ENCODE measurements around the gene MAVS. TPM values are rescaled to one million over a fixed set of nuclear protein-coding genes. Genes with fewer than 3 reads are reported as not detected.

MAVS gene
- total RNA-seq, 1 experiment from 2014 or later = 32.3 TPM

DNA sequence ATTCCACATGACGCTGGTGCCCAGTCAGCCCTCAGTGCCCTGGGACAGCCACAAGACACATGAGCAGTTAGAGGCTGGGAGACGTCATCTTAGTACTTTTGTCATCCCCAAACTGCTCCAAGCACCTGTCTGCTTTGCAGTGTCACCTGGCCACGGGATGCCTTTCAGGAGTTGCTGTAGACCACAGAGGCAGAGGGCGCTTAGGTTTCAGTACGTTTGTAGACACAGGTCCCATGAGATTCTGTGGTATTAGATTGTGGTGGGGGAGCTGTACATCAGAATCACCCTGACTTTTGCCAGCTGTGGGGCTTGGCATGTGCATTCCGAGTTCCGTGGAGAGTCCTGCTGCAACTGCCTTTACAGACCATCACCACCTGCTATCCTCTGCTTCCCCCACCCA lies 16.7 kb downstream of the MAVS start:
- Histone ChIP-seq H3K27me3 (ENCODE audit: control insufficient read depth, insufficient read depth, low read length) (no peaks in the 10 kb centered on the region), H3K36me3 (ENCODE audit: control insufficient read depth, insufficient read depth, low read length) (peaks cover 4% of the 10 kb centered on the region; the same call in 1 of the 2 replicates), H3K9me3 (ENCODE audit: control insufficient read depth, insufficient read depth, low read depth, low read length) (peaks cover 2% of the 10 kb centered on the region; the same call in 1 of the 2 replicates), H3K4me1 (ENCODE audit: control insufficient read depth, insufficient read depth, low read length) (no peaks in the 10 kb centered on the region), H3K4me3 (ENCODE audit: low read depth in 2 of 2, low read length in 2 of 2) (no peak overlapping the region), H3K27ac (ENCODE audit: low read length) (no peak overlapping the region)
- ChIA-PET POLR2A (interaction anchor here (0.6 kb wide), 1 partner anchor 28 kb away, joined by 3 read pairs; no protein-coding TSS in a partner anchor), CTCF (no interaction called here)
- BruUV-seq (replicated peaks) = no TSS peak
- in situ Hi-C loops (cut with HindIII; ENCODE audit: low pct_unique_long_range_greater_than_20kb, low sequenced_read_pairs) (no loop called here), intact Hi-C loops (cut with micrococcal nuclease; ENCODE audit: unreplicated experiment) (no loop called here)
- TF ChIP-seq, protein P1, sequence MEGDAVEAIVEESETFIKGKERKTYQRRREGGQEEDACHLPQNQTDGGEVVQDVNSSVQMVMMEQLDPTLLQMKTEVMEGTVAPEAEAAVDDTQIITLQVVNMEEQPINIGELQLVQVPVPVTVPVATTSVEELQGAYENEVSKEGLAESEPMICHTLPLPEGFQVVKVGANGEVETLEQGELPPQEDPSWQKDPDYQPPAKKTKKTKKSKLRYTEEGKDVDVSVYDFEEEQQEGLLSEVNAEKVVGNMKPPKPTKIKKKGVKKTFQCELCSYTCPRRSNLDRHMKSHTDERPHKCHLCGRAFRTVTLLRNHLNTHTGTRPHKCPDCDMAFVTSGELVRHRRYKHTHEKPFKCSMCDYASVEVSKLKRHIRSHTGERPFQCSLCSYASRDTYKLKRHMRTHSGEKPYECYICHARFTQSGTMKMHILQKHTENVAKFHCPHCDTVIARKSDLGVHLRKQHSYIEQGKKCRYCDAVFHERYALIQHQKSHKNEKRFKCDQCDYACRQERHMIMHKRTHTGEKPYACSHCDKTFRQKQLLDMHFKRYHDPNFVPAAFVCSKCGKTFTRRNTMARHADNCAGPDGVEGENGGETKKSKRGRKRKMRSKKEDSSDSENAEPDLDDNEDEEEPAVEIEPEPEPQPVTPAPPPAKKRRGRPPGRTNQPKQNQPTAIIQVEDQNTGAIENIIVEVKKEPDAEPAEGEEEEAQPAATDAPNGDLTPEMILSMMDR (IDR thresholded peaks at IDR 0.05) = no peak
- TF ChIP-seq TCF7L2 (IDR thresholded peaks at IDR 0.05; ENCODE audit: low read depth, low read length) (no peak), POLR2AphosphoS5 (IDR thresholded peaks at IDR 0.05; ENCODE audit: low read depth, low read length) (no peak), SIN3A (IDR thresholded peaks at IDR 0.05; ENCODE audit: borderline replicate concordance, insufficient read depth, low read depth, low read length) (no peak)
- TF ChIP-seq, protein P2, sequence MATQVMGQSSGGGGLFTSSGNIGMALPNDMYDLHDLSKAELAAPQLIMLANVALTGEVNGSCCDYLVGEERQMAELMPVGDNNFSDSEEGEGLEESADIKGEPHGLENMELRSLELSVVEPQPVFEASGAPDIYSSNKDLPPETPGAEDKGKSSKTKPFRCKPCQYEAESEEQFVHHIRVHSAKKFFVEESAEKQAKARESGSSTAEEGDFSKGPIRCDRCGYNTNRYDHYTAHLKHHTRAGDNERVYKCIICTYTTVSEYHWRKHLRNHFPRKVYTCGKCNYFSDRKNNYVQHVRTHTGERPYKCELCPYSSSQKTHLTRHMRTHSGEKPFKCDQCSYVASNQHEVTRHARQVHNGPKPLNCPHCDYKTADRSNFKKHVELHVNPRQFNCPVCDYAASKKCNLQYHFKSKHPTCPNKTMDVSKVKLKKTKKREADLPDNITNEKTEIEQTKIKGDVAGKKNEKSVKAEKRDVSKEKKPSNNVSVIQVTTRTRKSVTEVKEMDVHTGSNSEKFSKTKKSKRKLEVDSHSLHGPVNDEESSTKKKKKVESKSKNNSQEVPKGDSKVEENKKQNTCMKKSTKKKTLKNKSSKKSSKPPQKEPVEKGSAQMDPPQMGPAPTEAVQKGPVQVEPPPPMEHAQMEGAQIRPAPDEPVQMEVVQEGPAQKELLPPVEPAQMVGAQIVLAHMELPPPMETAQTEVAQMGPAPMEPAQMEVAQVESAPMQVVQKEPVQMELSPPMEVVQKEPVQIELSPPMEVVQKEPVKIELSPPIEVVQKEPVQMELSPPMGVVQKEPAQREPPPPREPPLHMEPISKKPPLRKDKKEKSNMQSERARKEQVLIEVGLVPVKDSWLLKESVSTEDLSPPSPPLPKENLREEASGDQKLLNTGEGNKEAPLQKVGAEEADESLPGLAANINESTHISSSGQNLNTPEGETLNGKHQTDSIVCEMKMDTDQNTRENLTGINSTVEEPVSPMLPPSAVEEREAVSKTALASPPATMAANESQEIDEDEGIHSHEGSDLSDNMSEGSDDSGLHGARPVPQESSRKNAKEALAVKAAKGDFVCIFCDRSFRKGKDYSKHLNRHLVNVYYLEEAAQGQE (IDR thresholded peaks at IDR 0.05; ENCODE audit: insufficient read depth in 1 of 2, low read depth in 2 of 2, low read length in 1 of 2) = no peak
- ATAC-seq (no peak), DNase-seq (ENCODE audit: low read depth, low spot score) (no peak)

DNA sequence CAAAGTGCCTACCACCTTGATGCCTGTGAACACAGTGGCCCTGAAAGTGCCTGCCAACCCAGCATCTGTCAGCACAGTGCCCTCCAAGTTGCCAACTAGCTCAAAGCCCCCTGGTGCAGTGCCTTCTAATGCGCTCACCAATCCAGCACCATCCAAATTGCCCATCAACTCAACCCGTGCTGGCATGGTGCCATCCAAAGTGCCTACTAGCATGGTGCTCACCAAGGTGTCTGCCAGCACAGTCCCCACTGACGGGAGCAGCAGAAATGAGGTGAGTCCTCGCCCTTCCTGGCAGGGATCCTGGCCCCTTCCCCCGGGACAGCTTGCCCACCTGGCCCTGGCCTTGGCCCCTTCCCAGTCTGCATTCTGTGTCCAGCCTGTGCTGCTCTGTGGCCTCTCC lies 17.9 kb downstream of the MAVS start:
- intact Hi-C loops (cut with micrococcal nuclease; ENCODE audit: unreplicated experiment) = no loop called here
- ChIA-PET CTCF (no interaction called here), POLR2A (no interaction called here)
- DNase-seq (ENCODE audit: low read depth, low spot score) (no peak), ATAC-seq (no peak)
- Histone ChIP-seq H3K4me1 (ENCODE audit: control insufficient read depth, insufficient read depth, low read length) (no peaks in the 10 kb centered on the region), H3K36me3 (ENCODE audit: control insufficient read depth, insufficient read depth, low read length) (peaks cover 4% of the 10 kb centered on the region; the same call in 1 of the 2 replicates), H3K4me3 (ENCODE audit: low read depth in 2 of 2, low read length in 2 of 2) (no peak overlapping the region), H3K9me3 (ENCODE audit: control insufficient read depth, insufficient read depth, low read depth, low read length) (peaks cover 2% of the 10 kb centered on the region; the same call in 1 of the 2 replicates), H3K27me3 (ENCODE audit: control insufficient read depth, insufficient read depth, low read length) (no peaks in the 10 kb centered on the region), H3K27ac (ENCODE audit: low read length) (no peak overlapping the region)
- in situ Hi-C loops (cut with HindIII; ENCODE audit: low pct_unique_long_range_greater_than_20kb, low sequenced_read_pairs) = no loop called here
- no TSS peak for BruUV-seq (replicated peaks)
- TF ChIP-seq, protein P2 (IDR thresholded peaks at IDR 0.05; ENCODE audit: insufficient read depth in 1 of 2, low read depth in 2 of 2, low read length in 1 of 2) = no peak
- no peak for TF ChIP-seq TCF7L2 (IDR thresholded peaks at IDR 0.05; ENCODE audit: low read depth, low read length)
- no peak for TF ChIP-seq SIN3A (IDR thresholded peaks at IDR 0.05; ENCODE audit: borderline replicate concordance, insufficient read depth, low read depth, low read length)
- TF ChIP-seq POLR2AphosphoS5 (IDR thresholded peaks at IDR 0.05; ENCODE audit: low read depth, low read length) = no peak
- TF ChIP-seq, protein P1 (IDR thresholded peaks at IDR 0.05) = no peak

All from Panc1 (cell line).